Urinary bladder (tissue), 4 donors: Measurements from ENCODE around the gene CCDC27. TPM values are rescaled to one million over a fixed set of nuclear protein-coding genes. Genes with fewer than 3 reads are reported as not detected.
"Not testable (repeated sequence)": the region's sequence is repeated elsewhere in the genome, so short reads cannot be mapped to it uniquely, and the experiment has no call there.

ENCODE experiments used
- DNase-seq: peaks from one replicate; pipeline ENCODE4 v3.0.0-alpha.2; 2015; ENCODE audit errors: extremely low spot score
- H3K27ac ChIP-seq: one replicate; pipeline ENCODE4 v1.5.1; 2013; ENCODE audit warnings: low read depth, mild to moderate bottlenecking, moderate library complexity
- H3K36me3 ChIP-seq: one replicate; pipeline ENCODE4 v1.6.1; 2013; ENCODE audit warnings: mild to moderate bottlenecking, moderate library complexity; ENCODE audit not compliant: insufficient read depth
- H3K4me1 ChIP-seq: one replicate; pipeline ENCODE4 v1.6.1; 2013; ENCODE audit warnings: mild to moderate bottlenecking, moderate library complexity; ENCODE audit not compliant: insufficient read depth
- H3K4me3 ChIP-seq: one replicate; pipeline ENCODE4 v1.5.1; 2013; ENCODE audit warnings: low read depth, low read length
- WGBS: extraction: QIAGEN DNeasy Blood & Tissue Kit; methylation state at CpG from one replicate; pipeline ENCODE4 v1.1.7; 2013; 5-methylcytosine and 5-hydroxymethylcytosine counted together
- polyA plus RNA-seq: library from polyadenylated mRNA; stranded (reverse); fragments of 200-250 nt; gene quantifications from one replicate; pipeline ENCODE4 v1.2.3, GENCODE V29; 2013
- total RNA-seq: library from RNA; depleted of rRNA; stranded (reverse); fragments of >200 nt; gene quantifications from one replicate; pipeline ENCODE4 v1.2.3, GENCODE V29; 2014
- donor health status: healthy with polysubstance abuse.
- donor health status: healthy.

Gene CCDC27
- total and polyA plus RNA-seq, 2 donors = not detected

DNA sequence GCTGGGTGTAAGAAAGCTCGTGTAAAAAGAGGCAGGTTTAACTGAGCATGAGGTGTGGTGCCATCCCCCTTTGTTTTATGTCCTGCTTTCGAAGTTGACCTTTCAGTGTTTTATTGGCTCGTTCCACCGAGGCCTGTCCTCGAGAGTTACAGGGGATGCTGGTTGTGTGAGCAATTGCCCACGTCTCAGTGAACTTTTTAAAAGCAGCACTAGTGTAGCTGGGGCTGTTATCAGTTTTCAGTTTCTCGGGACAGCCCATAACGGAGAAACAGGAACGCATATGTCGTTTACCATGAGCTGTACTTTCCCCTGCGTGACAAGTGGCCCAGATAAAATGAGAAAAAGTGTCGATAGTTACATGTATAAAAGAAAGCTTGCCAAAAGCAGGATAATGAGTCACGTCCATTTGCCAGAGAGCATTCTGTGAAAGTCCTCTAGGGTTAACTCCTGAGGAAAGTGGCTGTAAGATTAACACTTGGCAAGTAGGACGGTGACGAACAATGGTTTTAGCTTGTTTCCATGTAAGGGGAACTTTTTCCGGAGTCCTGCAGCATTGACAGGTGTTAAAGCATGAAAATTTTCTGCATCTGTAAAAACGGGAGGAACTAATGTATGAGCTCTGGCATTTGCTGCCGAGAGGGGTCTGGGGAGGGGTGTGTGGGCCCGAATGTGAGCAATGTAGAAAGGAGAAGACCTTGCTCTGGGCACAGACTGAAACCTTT is 51.8 kb downstream of the CCDC27 start:
- Histone ChIP-seq H3K36me3 (no peaks in the 10 kb centered on the region), H3K4me3 (no peak overlapping the region), H3K27ac (no peak overlapping the region), H3K4me1 (no peaks in the 10 kb centered on the region)
- WGBS = 29% methylated on average over 19 of the region's 19 CpGs
- no peak for DNase-seq

DNA sequence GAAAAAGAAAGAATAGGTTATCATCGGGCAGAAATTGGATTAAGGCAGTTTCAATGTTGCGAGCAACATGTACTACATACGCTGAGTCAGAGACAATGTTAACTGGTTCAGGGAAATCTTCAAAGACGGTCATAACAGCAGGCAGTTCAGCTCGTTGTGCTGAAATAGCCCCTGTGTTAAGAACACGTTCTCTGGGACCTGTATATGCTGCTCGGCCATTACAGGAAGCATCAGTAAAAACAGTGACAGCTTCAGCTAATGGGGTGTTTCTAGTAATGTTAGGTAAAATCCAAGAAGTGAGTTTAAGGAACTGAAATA is 52.3 kb downstream of the CCDC27 start:
- H3K4me1 ChIP-seq, DNase-seq, H3K27ac ChIP-seq, H3K36me3 ChIP-seq, H3K4me3 ChIP-seq: not testable (repeated sequence)
- WGBS = 40% methylated on average over 7 of the region's 7 CpGs

DNA sequence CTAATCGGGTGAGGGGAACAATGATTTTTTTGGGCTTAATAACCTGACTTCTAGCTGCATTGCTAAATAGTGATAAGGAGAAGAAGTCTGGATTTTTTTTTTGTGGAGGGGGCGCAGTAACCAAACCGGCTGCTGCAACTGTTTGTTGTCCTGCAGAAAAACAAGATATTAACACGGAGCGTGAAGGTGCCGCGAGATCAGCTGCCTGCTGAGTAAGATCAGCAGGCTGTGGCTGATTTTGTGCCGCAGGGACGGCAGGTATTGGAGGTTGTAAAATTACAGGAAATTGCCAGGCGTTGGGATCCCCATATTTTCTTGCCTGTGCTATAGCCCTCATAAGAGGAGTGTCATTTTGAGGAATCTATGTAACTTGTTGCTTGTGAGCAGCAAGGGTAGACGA is 52.8 kb downstream of the CCDC27 start:
- H3K4me1 ChIP-seq = no peaks in the 10 kb centered on the region
- DNase-seq = no peak
- no peak overlapping the region for H3K27ac ChIP-seq
- WGBS = 78% methylated on average over 11 of the region's 11 CpGs
- H3K36me3 ChIP-seq = no peaks in the 10 kb centered on the region
- H3K4me3 ChIP-seq = no peak overlapping the region

DNA sequence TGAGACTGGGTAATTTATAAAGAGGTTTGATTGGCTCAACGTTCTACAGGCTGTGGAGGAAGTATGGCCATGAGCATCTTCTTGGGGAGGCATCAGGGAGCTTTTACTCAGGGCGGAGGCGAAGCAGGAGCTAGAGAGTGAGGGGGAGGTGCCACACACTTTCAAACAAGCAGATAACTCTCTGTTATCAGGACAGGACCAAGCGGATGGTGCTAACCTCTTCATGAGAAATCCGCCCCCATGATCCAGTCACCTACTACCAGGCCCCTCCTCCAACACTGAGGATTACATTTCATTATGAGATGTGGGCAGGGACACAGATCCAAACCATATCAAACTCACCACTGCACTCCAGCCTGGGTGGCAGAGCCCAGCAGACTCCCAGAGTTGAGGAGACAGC is 55.5 kb downstream of the CCDC27 start:
- no peak overlapping the region for H3K27ac ChIP-seq
- H3K4me3 ChIP-seq = no peak overlapping the region
- 83% methylated on average over 5 of the region's 5 CpGs for WGBS
- H3K36me3 ChIP-seq = no peaks in the 10 kb centered on the region
- H3K4me1 ChIP-seq = no peaks in the 10 kb centered on the region
- no peak for DNase-seq

DNA sequence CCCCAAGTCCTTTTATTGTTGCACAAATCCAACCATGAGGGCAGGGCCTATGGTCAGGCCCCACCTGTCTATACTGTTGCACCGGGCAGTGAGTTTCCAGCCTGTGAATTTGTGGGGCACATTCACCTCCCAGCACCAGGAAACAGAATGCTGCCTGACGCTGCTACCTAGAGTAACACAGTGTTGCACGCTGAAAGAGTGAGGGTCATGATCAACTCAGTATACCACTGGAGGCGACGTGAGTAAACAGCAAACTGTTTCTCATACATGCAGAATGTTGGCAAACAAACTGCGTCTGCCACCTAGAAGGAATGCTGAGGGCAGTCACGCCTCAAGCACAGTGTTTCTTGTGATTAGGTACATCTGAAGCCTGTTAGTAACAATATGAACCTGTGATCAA is 57.4 kb downstream of the CCDC27 start:
- 59% methylated on average over 7 of the region's 7 CpGs for WGBS
- Histone ChIP-seq H3K4me1 (no peaks in the 10 kb centered on the region), H3K4me3 (no peak overlapping the region), H3K27ac (no peak overlapping the region), H3K36me3 (peaks cover under 1% of the 10 kb centered on the region)
- no peak for DNase-seq

DNA sequence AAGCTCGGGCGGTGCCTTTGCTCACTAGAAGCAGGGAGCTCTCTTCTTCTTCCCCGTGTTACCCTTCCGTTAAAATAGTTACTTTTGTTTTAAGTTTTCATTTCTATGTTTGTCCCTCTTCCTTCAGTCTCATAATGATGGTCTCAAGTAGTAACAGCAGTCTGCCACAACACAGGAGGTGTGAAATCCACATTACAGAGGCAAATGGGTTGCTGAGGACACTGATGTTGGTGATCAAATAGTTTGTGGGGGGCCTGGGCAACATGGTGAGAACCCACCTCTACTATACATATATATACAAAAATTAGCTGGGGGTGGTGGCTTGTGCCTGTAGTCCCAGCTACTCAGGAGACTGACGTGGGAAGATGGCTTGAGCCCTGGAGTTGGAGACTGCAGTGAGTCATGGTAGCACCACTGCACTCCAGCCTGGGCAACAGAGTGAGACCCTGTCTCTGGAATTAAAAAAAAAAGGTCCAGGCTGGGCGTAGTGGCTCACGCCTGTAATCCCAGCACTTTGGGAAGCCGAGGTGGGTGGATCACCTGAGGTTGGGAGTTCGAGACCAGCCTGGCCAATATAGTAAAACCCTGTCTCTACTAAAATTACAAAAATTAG is 58.0 kb downstream of the CCDC27 start:
- H3K36me3 ChIP-seq, H3K4me3 ChIP-seq, H3K27ac ChIP-seq, DNase-seq, H3K4me1 ChIP-seq: not testable (repeated sequence)
- 72% methylated on average over 9 of the region's 9 CpGs for WGBS

DNA sequence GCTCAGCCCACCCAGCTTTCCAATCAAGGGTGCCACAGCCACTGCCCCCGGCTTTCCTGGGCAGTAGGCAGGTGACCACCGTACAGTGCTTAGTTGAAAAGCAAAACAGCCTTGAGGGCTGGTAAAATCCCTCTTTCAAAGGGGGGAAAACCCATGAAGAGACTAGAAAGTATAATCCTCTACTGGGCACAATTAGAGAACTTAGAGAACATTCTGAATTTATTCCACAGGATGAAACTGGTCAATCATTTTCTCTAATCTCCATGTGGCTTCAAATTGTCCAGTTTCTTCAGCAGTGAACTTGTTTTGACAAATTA is 59.3 kb downstream of the CCDC27 start:
- WGBS = 46% methylated on average over 2 of the region's 2 CpGs
- H3K4me1 ChIP-seq = no peaks in the 10 kb centered on the region
- DNase-seq = no peak
- H3K27ac ChIP-seq = no peak overlapping the region
- H3K4me3 ChIP-seq = no peak overlapping the region
- H3K36me3 ChIP-seq = peaks cover 2% of the 10 kb centered on the region

DNA sequence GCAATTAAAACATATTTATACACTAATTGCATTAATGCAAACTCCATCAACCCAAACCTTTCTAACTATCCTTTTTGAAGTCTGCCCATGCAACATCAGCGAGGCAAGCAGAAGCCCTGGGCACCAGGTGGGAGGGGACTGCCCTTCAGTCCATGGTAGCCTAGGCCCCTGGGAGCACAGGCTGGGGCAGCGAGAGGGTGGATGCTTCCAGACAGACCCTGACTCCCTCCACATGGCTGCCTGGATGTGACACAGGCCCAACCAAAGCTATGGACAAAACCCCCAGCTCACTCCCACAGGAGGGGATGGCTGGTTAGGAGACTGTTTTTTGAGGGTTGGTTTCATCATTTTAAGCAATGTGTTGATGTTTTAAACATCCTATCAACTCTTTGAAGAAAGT is 61.8 kb downstream of the CCDC27 start:
- DNase-seq = no peak
- Histone ChIP-seq H3K36me3 (peaks cover 2% of the 10 kb centered on the region), H3K4me1 (no peaks in the 10 kb centered on the region), H3K4me3 (no peak overlapping the region), H3K27ac (no peak overlapping the region)
- 92% methylated on average over 2 of the region's 2 CpGs for WGBS

DNA sequence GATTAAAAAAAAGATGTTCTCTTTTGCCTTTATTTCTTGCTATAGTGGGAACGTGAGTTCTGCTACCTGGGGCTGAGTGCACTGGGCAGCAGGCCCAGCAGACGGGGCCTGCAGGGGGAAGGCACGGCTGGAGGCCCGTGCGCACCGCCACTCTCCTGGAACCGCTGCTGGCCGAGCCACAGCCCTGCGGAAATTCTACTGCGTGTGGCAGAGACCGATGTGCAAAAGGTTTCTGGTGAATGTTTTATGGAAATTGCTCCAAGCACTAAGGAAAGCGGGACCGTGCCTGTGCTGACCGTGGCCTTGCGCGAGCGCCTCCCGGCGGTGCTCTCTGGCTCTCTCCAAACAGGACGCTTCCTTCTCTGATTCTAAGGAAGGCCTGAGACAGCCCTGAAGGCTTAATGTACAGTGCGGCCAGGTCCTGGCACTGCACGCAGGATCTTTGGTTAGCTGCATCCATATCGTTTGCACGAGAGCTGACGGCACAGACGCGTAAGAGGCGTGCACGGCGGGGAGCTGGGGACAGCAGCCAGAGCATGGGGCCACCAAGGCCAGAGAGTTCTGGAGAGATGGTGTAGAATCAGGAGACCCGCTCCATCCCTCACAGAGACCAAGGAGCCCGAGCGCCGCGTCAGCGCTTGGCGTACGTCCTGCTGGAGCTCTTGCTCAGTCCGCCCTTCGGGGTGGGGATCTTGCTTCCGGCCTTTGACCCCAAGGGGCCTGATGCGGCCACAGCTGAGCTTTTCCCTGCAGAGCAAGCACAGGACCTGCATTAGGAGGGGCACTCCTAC is 62.7 kb downstream of the CCDC27 start:
- DNase-seq = no peak
- 91% methylated on average over 42 of the region's 42 CpGs for WGBS
- H3K27ac ChIP-seq = no peak overlapping the region
- peaks cover 2% of the 10 kb centered on the region for H3K36me3 ChIP-seq
- no peaks in the 10 kb centered on the region for H3K4me1 ChIP-seq
- no peak overlapping the region for H3K4me3 ChIP-seq

DNA sequence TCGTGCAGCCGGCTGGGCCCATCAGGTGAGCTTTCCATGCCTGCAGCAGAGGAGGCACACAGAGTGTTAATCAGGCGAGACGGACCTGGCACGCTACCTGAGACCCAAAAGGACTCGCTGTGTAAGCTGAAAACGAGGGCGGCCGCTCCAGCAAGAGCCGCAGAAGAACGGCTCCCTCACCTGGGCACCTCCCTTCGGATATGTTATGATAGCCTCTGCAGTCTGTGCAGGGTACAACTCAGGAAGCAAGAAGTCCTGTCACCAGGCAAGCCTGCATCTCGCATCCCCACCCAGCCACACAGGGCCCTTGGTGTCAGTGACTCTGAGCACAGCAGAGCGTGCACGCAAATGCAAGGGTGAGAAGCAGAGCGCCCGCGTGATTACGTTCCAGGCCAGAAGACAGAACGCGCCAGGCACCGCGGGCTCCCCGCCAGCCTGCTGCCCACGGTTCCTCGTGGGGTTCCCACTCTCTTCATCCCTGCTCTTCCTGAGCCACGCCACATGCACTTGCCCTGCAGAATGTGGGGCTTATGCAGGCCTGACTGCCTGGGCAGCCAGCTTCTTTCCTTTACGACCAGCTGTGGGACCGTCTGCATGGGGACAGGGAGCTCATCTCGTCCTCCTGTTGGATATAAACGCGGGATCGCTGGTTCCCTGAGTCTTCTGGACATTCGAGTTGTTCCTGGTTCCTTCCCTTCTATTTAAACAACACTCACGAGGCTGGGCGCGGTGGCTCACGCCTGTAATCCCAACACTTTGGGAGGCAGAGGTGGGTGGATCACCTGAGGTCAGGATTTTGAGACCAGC is 64.3 kb downstream of the CCDC27 start:
- Histone ChIP-seq H3K4me1 (no peaks in the 10 kb centered on the region), H3K27ac (no peak overlapping the region), H3K4me3 (no peak overlapping the region), H3K36me3 (peaks cover 2% of the 10 kb centered on the region)
- DNase-seq = no peak
- 91% methylated on average over 38 of the region's 38 CpGs for WGBS

DNA sequence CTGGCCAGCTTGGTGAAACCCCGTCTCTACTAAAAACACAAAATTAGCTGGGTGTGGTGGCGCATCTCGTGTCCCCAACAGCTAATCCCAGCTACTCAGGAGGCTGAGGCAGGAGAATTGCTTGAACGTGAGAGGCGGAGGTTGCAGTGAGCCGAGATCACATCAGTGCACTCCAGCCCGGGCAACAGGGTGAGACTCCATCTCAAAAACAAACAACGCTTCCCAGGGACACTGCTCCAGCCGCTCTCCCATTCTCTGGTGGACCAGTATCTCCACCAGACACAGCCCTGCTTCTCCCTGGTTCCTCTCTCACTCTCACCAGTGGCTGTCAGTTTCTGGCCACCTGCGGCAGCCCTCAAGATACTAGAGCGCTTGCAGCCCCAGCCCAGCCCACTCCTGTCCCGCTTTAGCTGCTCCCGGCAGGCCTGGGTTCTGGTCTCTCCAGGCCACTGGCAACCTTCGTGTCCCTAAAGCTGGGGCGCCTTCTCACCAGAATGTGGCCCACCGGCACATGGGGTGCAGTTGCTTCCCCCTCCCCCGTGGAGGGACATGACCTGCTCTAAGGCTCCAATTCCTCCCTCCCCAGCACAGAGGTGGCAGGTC is 65.0 kb downstream of the CCDC27 start:
- Histone ChIP-seq H3K36me3 (peaks cover 2% of the 10 kb centered on the region), H3K4me3 (no peak overlapping the region), H3K27ac (no peak overlapping the region), H3K4me1 (no peaks in the 10 kb centered on the region)
- no peak for DNase-seq
- 94% methylated on average over 17 of the region's 17 CpGs for WGBS

DNA sequence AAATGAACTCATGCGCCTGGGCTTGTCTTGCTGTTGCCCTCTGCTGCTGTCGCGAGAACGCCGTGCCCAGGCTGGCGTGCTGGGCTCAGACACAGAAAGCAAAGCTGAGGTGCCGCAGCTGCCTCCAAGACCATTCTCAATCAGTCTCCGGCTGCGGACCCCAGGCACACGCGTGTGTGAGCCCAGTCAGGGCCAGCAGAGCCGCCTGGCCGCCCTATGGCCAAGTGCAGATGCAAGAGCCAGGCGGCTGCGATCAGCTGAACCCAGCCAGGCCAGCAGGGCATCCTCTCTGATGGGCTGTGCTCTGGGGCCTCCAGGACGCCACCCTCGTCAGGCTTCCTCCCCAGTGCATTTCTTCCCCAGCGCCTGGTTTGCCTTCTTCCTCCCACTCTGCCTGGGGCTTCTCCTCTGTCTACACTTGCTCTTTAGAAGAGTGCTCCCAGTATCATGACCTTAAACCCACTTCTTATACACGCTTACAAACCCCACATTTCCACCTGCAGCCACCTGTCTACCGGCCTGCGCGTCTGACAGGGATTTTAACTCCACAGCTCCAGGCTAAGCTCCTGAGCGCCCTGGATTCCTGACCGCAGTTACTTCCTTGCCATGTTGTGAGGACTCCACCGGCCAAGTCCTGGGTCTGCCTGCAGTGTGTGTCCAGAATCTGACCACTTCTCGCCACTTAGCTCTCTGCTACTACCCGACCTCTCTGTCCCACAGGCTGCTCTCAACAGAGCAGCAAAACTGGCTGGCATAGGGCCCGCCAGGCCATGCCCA is 65.8 kb downstream of the CCDC27 start:
- no peak for DNase-seq
- Histone ChIP-seq H3K27ac (no peak overlapping the region), H3K4me3 (no peak overlapping the region), H3K36me3 (peaks cover 2% of the 10 kb centered on the region), H3K4me1 (no peaks in the 10 kb centered on the region)
- WGBS = 91% methylated on average over 28 of the region's 28 CpGs

DNA sequence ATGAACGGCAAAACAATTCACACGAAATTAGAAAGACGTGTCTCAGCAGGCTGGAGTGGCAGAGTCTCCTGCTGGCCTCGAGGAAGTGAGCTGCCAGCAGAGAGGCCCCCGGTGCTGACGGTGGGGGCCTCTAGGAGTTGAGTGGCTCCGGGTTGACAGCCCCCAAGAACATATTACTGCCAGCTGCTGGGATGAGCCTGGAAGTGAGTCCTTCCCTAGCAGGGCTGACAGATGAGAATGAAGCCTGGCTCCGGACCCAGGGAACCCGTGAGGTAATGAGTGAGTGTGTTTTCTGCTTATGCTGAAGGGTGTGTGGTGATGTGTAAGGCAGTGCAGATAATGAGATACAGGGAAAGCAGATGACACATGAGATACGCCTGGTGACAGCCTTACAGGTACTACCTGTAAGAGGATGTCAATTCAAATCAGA is 67.5 kb downstream of the CCDC27 start:
- Histone ChIP-seq H3K4me1 (no peaks in the 10 kb centered on the region), H3K36me3 (peaks cover under 1% of the 10 kb centered on the region), H3K27ac (no peak overlapping the region), H3K4me3 (no peak overlapping the region)
- DNase-seq = no peak
- 69% methylated on average over 10 of the region's 10 CpGs for WGBS
